Right lobe of liver (tissue), 4 donors: ENCODE results near the gene RBFOX2.

Experiments used
- CTCF ChIP-seq, 4 donors: fragments of 200-600 bp in 3 of 4; fragments of 450-650 bp in 1 of 4; IDR thresholded peaks; one replicate each; pipeline versions ENCODE4 v1.5.1 to v1.8.0; 2016 to 2022; ENCODE audit warnings: antibody characterized with exemption in 4 of 4, mild to moderate bottlenecking in 2 of 4
- POLR2A ChIP-seq: fragments of 450-650 bp; IDR thresholded peaks from one replicate; pipeline ENCODE4 v1.6.1; 2017; ENCODE audit warnings: antibody characterized with exemption, mild to moderate bottlenecking
- donor health status: DM: no; HTN: no; CAD: no.
- donor health status: DM: no; HTN: no; CAD: no.
- donor health status: DM: no; HTN: yes; CAD: no.

GRCh38 chr22:35733791-35734516 is 294.7 kb downstream of the RBFOX2 start:
- TF ChIP-seq CTCF (IDR thresholded peaks at IDR 0.05): no peak
- no peak for TF ChIP-seq POLR2A
